Measurements from ENCODE around the gene GPR32.
"Not testable (repeated sequence)": the region's sequence is repeated elsewhere in the genome, so short reads cannot be mapped to it uniquely, and the experiment has no call there.

Gene GPR32

GRCh38 chr19:50768277-50768676 is 2.0 kb upstream of the GPR32 start:
- H3K4me3 ChIP-seq (ENCODE audit: low read length), result no peak overlapping the region
- TF ChIP-seq CTCF (conservative IDR thresholded peaks at IDR 0.05; ENCODE audit: low read length), result no peak
- no peak for DNase-seq (ENCODE audit: low read depth)

GRCh38 chr19:50770888-50771287 is 624 bp downstream of the GPR32 start:
- DNase-seq (ENCODE audit: low read depth), result no peak
- TF ChIP-seq CTCF (conservative IDR thresholded peaks at IDR 0.05; ENCODE audit: low read length), result no peak
- H3K4me3 ChIP-seq (ENCODE audit: low read length), result no peak overlapping the region

- no peak for TF ChIP-seq CTCF (conservative IDR thresholded peaks at IDR 0.05; ENCODE audit: low read length)
- peak; percentile 22 for DNase-seq (ENCODE audit: low read depth)
- H3K4me3 ChIP-seq (ENCODE audit: low read length), result no peak overlapping the region
Observed at GRCh38 chr19:50772476-50772875, 2.2 kb downstream of the GPR32 start.

GRCh38 chr19:50772912-50773311 is 2.6 kb downstream of the GPR32 start:
- H3K4me3 ChIP-seq (ENCODE audit: low read length); DNase-seq (ENCODE audit: low read depth): not testable (repeated sequence)

- DNase-seq (ENCODE audit: low read depth); H3K4me3 ChIP-seq (ENCODE audit: low read length): not testable (repeated sequence)
Observed at GRCh38 chr19:50773454-50773853, 3.2 kb downstream of the GPR32 start.

- no peak overlapping the region for H3K4me3 ChIP-seq (ENCODE audit: low read length)
- TF ChIP-seq CTCF (conservative IDR thresholded peaks at IDR 0.05; ENCODE audit: low read length), result no peak
- no peak for DNase-seq (ENCODE audit: low read depth)
Observed at GRCh38 chr19:50776131-50776530, 5.9 kb downstream of the GPR32 start.

GRCh38 chr19:50777261-50777660 is 7.0 kb downstream of the GPR32 start:
- DNase-seq (ENCODE audit: low read depth), result no peak
- no peak overlapping the region for H3K4me3 ChIP-seq (ENCODE audit: low read length)
- no peak for TF ChIP-seq CTCF (conservative IDR thresholded peaks at IDR 0.05; ENCODE audit: low read length)

GRCh38 chr19:50777830-50778303 is 7.6 kb downstream of the GPR32 start:
- peak; percentile 8 for DNase-seq (ENCODE audit: low read depth)
- no peak overlapping the region for H3K4me3 ChIP-seq (ENCODE audit: low read length)
- TF ChIP-seq CTCF (conservative IDR thresholded peaks at IDR 0.05; ENCODE audit: low read length), result no peak
